Tibial nerve (tissue), 4 donors: Measurements from ENCODE around the gene E2F2. TPM values are rescaled to one million over a fixed set of nuclear protein-coding genes. Genes with fewer than 3 reads are reported as not detected.

ENCODE experiments used
- DNase-seq, 2 donors: peaks; one replicate each; pipeline ENCODE4 v3.0.0-alpha.2; 2019; ENCODE audit warnings: low spot score in 2 of 2
- H3K27ac ChIP-seq, 4 donors: fragments of 200-600 bp; sonication (generic) in 3 of 4; one replicate each; pipeline ENCODE4 v1.5.1; 2017 to 2019; ENCODE audit warnings: mild to moderate bottlenecking in 1 of 4
- H3K27me3 ChIP-seq, 2 donors: fragments of 200-600 bp; sonication (generic) in 1 of 2; one replicate each; pipeline versions ENCODE4 v1.5.1 to v1.6.0; 2017 to 2019
- H3K36me3 ChIP-seq, 3 donors: fragments of 200-600 bp; sonication (generic); one replicate each; pipeline ENCODE4 v1.5.1; 2018 to 2019
- H3K4me1 ChIP-seq, 4 donors: fragments of 200-600 bp; sonication (generic) in 3 of 4; one replicate each; pipeline ENCODE4 v1.5.1; 2017 to 2019
- H3K4me3 ChIP-seq, 4 donors: fragments of 200-600 bp; sonication (generic) in 3 of 4; one replicate each; pipeline ENCODE4 v1.5.1; 2017 to 2019; ENCODE audit warnings: mild to moderate bottlenecking in 1 of 4, moderate library complexity in 1 of 4
- H3K9me3 ChIP-seq, 4 donors: fragments of 200-600 bp; sonication (generic) in 3 of 4; one replicate each; pipeline ENCODE4 v1.5.1; 2017 to 2019
- EP300 ChIP-seq, 2 donors: sonication (generic); formaldehyde crosslinking; IDR thresholded peaks; one replicate each; pipeline ENCODE4 v1.6.1; 2017; ENCODE audit warnings: antibody characterized with exemption in 2 of 2, mild to moderate bottlenecking in 1 of 2
- POLR2A ChIP-seq, 2 donors: fragments of 450-650 bp; IDR thresholded peaks; one replicate each; pipeline ENCODE4 v1.6.1; 2017; ENCODE audit warnings: antibody characterized with exemption in 2 of 2, mild to moderate bottlenecking in 2 of 2, moderate library complexity in 2 of 2
- WGBS, 2 donors: methylation state at CpG; one replicate each; pipeline ENCODE4 v1.1.5; 2018; 5-methylcytosine and 5-hydroxymethylcytosine counted together
- total RNA-seq, 4 donors: library from RNA; depleted of rRNA; stranded (reverse); fragments of >200 nt; gene quantifications; one replicate each; pipeline ENCODE4 v1.1.0, GENCODE V29; 2016
- TF ChIP-seq, protein P1 (sequence below), 5 experiments: fragments of 200-600 bp in 3 of 5; fragments of 450-650 bp in 2 of 5; sonication (generic) in 3 of 5; IDR thresholded peaks; one replicate each; pipeline ENCODE4 v1.5.1; 2016 to 2019; ENCODE audit warnings: antibody characterized with exemption in 5 of 5, mild to moderate bottlenecking in 3 of 5, moderate library complexity in 2 of 5

The E2F2 gene
- total RNA-seq, 4 donors from 2014 or later, result 0.20 to 0.30 (median 0.21) TPM; not detected in 1

DNA sequence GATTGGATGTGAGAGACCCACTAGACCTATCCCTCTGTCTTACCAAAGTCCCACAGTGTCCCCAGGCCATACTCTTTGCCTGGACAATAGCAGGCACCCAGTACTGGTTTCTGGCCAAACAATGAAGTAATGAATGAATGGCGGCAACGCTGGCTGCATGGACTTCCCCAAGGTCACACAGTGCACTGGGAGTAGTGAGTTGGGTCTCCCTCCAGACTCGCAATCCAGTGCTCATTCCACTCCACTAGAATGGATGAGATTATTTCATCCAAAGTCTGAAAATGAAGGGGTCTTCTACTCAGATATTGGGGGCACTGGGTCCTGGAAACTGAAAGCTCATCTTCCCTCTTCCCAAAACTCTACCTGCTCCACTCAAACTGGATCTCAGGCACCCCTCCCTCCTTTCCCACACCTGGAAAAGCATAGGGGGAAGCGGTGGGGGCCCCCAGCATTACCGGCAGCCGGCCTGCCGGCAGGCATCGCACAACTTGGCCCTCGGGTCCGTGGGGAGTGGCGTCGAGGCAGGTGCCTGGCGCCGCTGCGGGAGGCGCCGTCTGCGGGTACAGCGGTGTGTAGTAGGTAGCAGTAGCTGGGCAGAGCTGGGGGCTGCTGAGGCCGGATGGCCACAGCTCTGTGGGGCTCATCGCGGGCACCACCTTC lies 816 bp downstream of the E2F2 start:
- DNase-seq, result no peak
- TF ChIP-seq, protein P1, sequence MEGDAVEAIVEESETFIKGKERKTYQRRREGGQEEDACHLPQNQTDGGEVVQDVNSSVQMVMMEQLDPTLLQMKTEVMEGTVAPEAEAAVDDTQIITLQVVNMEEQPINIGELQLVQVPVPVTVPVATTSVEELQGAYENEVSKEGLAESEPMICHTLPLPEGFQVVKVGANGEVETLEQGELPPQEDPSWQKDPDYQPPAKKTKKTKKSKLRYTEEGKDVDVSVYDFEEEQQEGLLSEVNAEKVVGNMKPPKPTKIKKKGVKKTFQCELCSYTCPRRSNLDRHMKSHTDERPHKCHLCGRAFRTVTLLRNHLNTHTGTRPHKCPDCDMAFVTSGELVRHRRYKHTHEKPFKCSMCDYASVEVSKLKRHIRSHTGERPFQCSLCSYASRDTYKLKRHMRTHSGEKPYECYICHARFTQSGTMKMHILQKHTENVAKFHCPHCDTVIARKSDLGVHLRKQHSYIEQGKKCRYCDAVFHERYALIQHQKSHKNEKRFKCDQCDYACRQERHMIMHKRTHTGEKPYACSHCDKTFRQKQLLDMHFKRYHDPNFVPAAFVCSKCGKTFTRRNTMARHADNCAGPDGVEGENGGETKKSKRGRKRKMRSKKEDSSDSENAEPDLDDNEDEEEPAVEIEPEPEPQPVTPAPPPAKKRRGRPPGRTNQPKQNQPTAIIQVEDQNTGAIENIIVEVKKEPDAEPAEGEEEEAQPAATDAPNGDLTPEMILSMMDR (IDR thresholded peaks at IDR 0.05), result no peak
- no peak for TF ChIP-seq POLR2A (IDR thresholded peaks at IDR 0.05)
- TF ChIP-seq EP300 (IDR thresholded peaks at IDR 0.05), result no peak
- Histone ChIP-seq H3K4me3 (peak overlapping the region; percentile 28 to 55 (median 48)), H3K9me3 (no peaks in the 10 kb centered on the region), H3K27ac (peak overlapping the region in 1 of 4 donors; percentile 68), H3K27me3 (peaks cover 0 to 4% of the 10 kb centered on the region in 2 donors), H3K4me1 (peaks cover 0 to 48% (median 32%) of the 10 kb centered on the region in 4 donors), H3K36me3 (no peaks in the 10 kb centered on the region)
- WGBS, 2 donors, result 9 to 21% methylated on average over 4 to 12 of the region's 22 CpGs

DNA sequence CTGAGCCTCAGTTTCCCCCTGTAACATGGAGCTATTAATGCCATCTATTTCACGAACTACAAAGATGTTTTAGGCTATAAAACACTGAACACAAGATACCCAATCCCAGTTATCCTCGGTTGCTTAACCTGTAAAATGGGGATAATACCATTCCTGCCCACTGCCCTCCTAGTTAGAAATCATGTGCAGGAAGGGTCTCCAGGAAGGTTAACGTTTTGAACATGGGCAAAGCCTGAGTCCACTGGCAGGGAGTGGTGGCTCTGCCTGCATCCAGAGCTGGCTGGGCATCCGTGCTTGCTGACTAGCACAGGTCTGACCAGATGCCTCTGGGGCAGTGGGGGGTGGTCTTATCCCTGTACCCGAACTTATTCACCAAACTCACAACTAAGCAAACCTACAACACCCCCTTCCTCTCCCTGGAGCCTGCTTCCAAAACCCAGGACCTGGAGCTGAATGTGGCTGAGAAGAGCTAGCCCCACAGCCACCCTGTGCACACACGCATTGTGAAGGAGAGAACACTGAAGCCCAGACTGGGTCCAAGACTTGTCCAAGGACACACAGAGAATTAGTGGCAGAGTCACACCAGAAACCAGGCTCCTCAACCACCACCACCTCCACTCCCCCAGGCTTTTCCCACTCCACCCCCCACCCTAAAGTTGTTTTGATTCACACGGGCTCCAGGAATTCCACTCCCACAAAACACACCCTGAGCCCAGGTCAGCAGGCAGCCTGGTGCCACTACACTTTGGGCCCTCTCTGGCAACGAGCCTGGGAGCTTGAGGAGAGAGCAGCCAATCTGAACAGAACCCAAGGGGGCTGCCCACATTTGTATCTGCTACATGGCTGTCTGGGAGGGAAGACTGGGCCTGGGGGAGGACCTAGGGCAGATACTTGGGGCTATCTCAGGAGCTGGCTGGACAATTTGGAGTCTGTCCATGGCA lies 1.6 kb downstream of the E2F2 start:
- WGBS, 2 donors, result 56 to 58% methylated on average over 6 to 8 of the region's 8 CpGs
- TF ChIP-seq POLR2A (IDR thresholded peaks at IDR 0.05) (no peak), EP300 (IDR thresholded peaks at IDR 0.05) (no peak)
- TF ChIP-seq, protein P1 (IDR thresholded peaks at IDR 0.05), result no peak
- no peaks in the 10 kb centered on the region for H3K36me3 ChIP-seq
- no peaks in the 10 kb centered on the region for H3K9me3 ChIP-seq
- H3K4me3 ChIP-seq, result no peak overlapping the region
- peak overlapping the region in 1 of 4 donors; percentile 68 for H3K27ac ChIP-seq
- no peak for DNase-seq
- peaks cover 0 to 56% (median 37%) of the 10 kb centered on the region in 4 donors for H3K4me1 ChIP-seq
- H3K27me3 ChIP-seq, result peaks cover 0 to 4% of the 10 kb centered on the region in 2 donors

DNA sequence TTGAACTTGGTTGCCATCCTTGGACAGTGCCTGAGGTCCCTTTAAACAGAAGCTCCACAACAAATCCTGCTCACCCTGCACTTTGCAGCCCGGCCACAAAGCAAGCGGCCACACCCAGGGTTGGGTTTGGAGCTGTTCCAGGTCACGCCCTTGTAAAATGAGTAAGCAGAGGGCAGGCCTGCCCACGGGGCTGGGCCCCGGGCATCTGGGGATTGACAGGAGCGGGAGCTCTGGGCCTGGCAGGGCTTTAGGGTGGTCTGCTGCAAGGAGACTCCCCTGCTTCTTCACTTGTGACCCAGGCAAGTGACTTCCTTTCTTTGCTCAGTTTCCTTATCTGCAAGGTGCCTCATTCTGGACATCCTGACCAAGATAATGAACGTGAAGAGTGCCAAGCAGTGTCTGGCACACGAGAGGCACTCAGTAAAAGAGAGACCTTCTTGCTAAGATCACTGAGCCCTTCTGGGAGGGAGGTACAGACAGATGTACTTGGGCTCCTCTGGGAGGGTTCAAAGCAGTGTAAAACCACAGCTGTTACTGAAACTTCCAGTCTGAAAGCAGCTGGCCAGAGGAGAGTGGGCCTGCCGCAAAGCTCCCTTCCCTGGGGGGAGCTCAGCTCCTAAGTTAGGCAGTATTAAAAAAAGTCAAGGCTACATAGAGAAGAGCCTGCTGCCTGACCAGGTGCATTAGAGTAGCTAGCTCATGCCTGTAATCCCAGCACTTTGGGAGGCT lies 2.6 kb downstream of the E2F2 start:
- TF ChIP-seq EP300 (IDR thresholded peaks at IDR 0.05) (peak in 1 of 2 donors; percentile 44), POLR2A (IDR thresholded peaks at IDR 0.05) (no peak)
- TF ChIP-seq, protein P1 (IDR thresholded peaks at IDR 0.05), result no peak
- Histone ChIP-seq H3K36me3 (no peaks in the 10 kb centered on the region), H3K4me3 (no peak overlapping the region), H3K27ac (peak overlapping the region in 2 of 4 donors; percentile 36 to 51), H3K27me3 (peaks cover 0 to 4% of the 10 kb centered on the region in 2 donors), H3K4me1 (peaks cover 0 to 60% (median 39%) of the 10 kb centered on the region in 4 donors), H3K9me3 (no peaks in the 10 kb centered on the region)
- WGBS, 2 donors, result 10 to 12% methylated on average over 5 to 9 of the region's 9 CpGs
- peak; percentile 77 to 84 for DNase-seq

DNA sequence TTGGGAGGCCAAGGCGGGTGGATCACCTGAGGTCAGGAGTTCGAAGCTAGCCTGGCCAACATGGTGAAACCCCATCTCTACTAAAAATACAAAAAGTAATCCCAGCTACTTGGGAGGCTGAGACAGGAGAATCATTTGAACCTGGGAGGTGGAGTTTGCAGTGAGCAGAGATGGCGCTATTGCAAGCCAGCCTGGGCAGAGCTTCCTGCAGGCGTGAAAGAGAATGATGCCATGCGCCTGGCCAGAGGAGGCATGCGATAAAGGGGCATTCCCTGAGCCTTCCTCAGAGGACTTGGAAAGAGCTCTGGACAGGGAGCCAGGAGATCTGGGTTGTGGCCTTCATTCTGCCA lies 3.2 kb downstream of the E2F2 start:
- peaks cover 0 to 4% of the 10 kb centered on the region in 2 donors for H3K27me3 ChIP-seq
- TF ChIP-seq, protein P1 (IDR thresholded peaks at IDR 0.05), result no peak
- no peak for TF ChIP-seq EP300 (IDR thresholded peaks at IDR 0.05)
- TF ChIP-seq POLR2A (IDR thresholded peaks at IDR 0.05), result no peak
- H3K27ac ChIP-seq, result peak overlapping the region in 1 of 4 donors; percentile 36
- no peak overlapping the region for H3K4me3 ChIP-seq
- 63 to 72% methylated on average over 6 of the region's 6 CpGs for WGBS, 2 donors
- H3K9me3 ChIP-seq, result no peaks in the 10 kb centered on the region
- peaks cover 0 to 60% (median 39%) of the 10 kb centered on the region in 4 donors for H3K4me1 ChIP-seq
- DNase-seq, result no peak
- no peaks in the 10 kb centered on the region for H3K36me3 ChIP-seq
